Endothelial cell of umbilical vein (primary cell): Measurements from ENCODE around the gene SLC7A4. TPM values are rescaled to one million over a fixed set of nuclear protein-coding genes. Genes with fewer than 3 reads are reported as not detected.

Experiments
- BruUV-seq: library from RNA; stranded (reverse); fragments of 400-500 nt; replicated peaks from 2 replicates; lab custom pipeline; 2021; lab: Mats Ljungman, UMichigan
- CTCF ChIA-PET: fragments of 300-600, 350-600 bp; sonication (Branson Sonifier 250); formaldehyde crosslinking; loops from one replicate; lab custom pipeline; 2021; ENCODE audit warnings: antibody characterized with exemption, inconsistent platforms; lab: Charles Lee
- POLR2A ChIA-PET: fragments of 300-600, 350-600 bp; sonication (Branson Sonifier 250); formaldehyde crosslinking; loops from one replicate; lab custom pipeline; 2021; ENCODE audit warnings: antibody characterized with exemption, inconsistent platforms; lab: Charles Lee
- DNase-seq: peaks from one replicate; pipeline ENCODE4 v3.0.0-alpha.2; 2011; ENCODE audit warnings: low read depth, low spot score
- FAIRE-seq: peaks from 2 replicates; lab custom pipeline; 2011; peaks lifted over from hg19 to GRCh38; lab: Jason Lieb, UNC
- H2AFZ ChIP-seq: 2 replicates; pipeline ENCODE4 v1.6.0; 2012; ENCODE audit warnings: low read depth, low read length, control low read depth, inconsistent platforms
- H3K27ac ChIP-seq: 2 replicates; pipeline ENCODE4 v1.5.1; 2011; ENCODE audit warnings: low read depth, mild to moderate bottlenecking, control low read depth, low read length, moderate library complexity; ENCODE audit not compliant: insufficient read depth
- H3K27me3 ChIP-seq, 2 experiments: 2 replicates each; pipeline versions ENCODE4 v1.6.0 to v1.6.1; 2011; ENCODE audit warnings: low read length in 2 of 2, mixed read lengths in 1 of 2; ENCODE audit not compliant: control insufficient read depth in 2 of 2, insufficient read depth in 2 of 2
- H3K36me3 ChIP-seq, 2 experiments: 2 replicates in 1 of 2; 3 replicates in 1 of 2; pipeline ENCODE4 v1.5.1; 2011; ENCODE audit warnings: low read length in 2 of 2, mild to moderate bottlenecking in 1 of 2, moderate library complexity in 1 of 2; ENCODE audit not compliant: control insufficient read depth in 2 of 2, insufficient read depth in 2 of 2; ENCODE audit errors: extremely low read depth in 1 of 2
- H3K4me1 ChIP-seq: 3 replicates; pipeline ENCODE4 v1.5.1; 2011; ENCODE audit warnings: mild to moderate bottlenecking, low read length; ENCODE audit not compliant: control insufficient read depth, insufficient read depth; ENCODE audit errors: extremely low read depth
- H3K4me2 ChIP-seq: 2 replicates; pipeline ENCODE4 v1.6.1; 2011; ENCODE audit warnings: low read length, control low read depth, mixed read lengths; ENCODE audit not compliant: insufficient read depth
- H3K4me3 ChIP-seq, 3 experiments: fragments of 200-600 bp in 1 of 3; sonication (generic), shearing (Covaris generic) in 1 of 3; replicated peaks in 1 of 3; 2 replicates each; pipeline ENCODE4 v1.5.1; 2011 to 2016; ENCODE audit warnings: control low read depth in 3 of 3, low read length in 3 of 3, mild to moderate bottlenecking in 2 of 3, inconsistent platforms in 1 of 3, low read depth in 1 of 3, moderate library complexity in 1 of 3; ENCODE audit not compliant: insufficient read depth in 1 of 3
- H3K79me2 ChIP-seq: 2 replicates; pipeline ENCODE4 v1.6.0; 2012; ENCODE audit warnings: low read length, inconsistent platforms; ENCODE audit not compliant: control insufficient read depth, insufficient read depth
- H3K9ac ChIP-seq: replicated peaks from 2 replicates; pipeline ENCODE3; 2011; ENCODE audit warnings: low read length, control low read depth; ENCODE audit not compliant: insufficient read depth; ENCODE audit errors: extremely low read depth
- H3K9me1 ChIP-seq: replicated peaks from 3 replicates; pipeline ENCODE4 v1.6.0; 2011; ENCODE audit warnings: mild to moderate bottlenecking, low read length; ENCODE audit not compliant: control insufficient read depth, insufficient read depth; ENCODE audit errors: extremely low read depth
- H3K9me3 ChIP-seq: replicated peaks from 2 replicates; pipeline ENCODE4 v1.5.1; 2012; ENCODE audit warnings: low read length, inconsistent platforms; ENCODE audit not compliant: control insufficient read depth, insufficient read depth
- H4K20me1 ChIP-seq: replicated peaks from 2 replicates; pipeline ENCODE3; 2011; ENCODE audit warnings: mild to moderate bottlenecking, low read length; ENCODE audit not compliant: control insufficient read depth, insufficient read depth; ENCODE audit errors: extremely low read depth
- EZH2 ChIP-seq: IDR thresholded peaks from 2 replicates; pipeline ENCODE4 v1.6.1; 2012; ENCODE audit warnings: borderline replicate concordance, low read depth, mild to moderate bottlenecking, moderate library complexity, low read length, inconsistent platforms; ENCODE audit not compliant: severe bottlenecking
- FOS ChIP-seq: IDR thresholded peaks from 2 replicates; pipeline ENCODE4 v1.6.1; 2011; ENCODE audit warnings: mild to moderate bottlenecking, low read length, moderate library complexity, borderline replicate concordance; ENCODE audit not compliant: insufficient read depth
- GATA2 ChIP-seq: IDR thresholded peaks from 2 replicates; pipeline ENCODE4 v1.7.0; 2011; ENCODE audit warnings: low read depth, mild to moderate bottlenecking, moderate library complexity, mixed read lengths, low read length; ENCODE audit not compliant: insufficient read length, insufficient read depth
- JUN ChIP-seq: IDR thresholded peaks from 2 replicates; pipeline ENCODE4 v1.6.1; 2011; ENCODE audit warnings: borderline replicate concordance, low read depth; ENCODE audit not compliant: insufficient read length, insufficient read depth
- MYC ChIP-seq: IDR thresholded peaks from one replicate; pipeline ENCODE4 v1.6.1; 2011; ENCODE audit warnings: mild to moderate bottlenecking, low read depth, low read length
- POLR2A ChIP-seq: IDR thresholded peaks from 2 replicates; pipeline ENCODE4 v1.6.1; 2012; ENCODE audit warnings: low read depth, mild to moderate bottlenecking, control low read depth, low read length
- POLR2AphosphoS5 ChIP-seq: IDR thresholded peaks from 2 replicates; pipeline ENCODE4 v1.6.1; 2012; ENCODE audit warnings: low read depth, mild to moderate bottlenecking, control low read depth, low read length, moderate library complexity; ENCODE audit not compliant: insufficient read depth
- dilution Hi-C: fragments of 300-500 bp; cut with MboI; formaldehyde crosslinking; loops from one replicate; pipeline ENCODE4 v1.15.0; 2019; ENCODE audit warnings: low sequenced_read_pairs; ENCODE audit not compliant: extremely low pct_ligation_motif_present
- intact Hi-C: fragments of 100-400 bp; cut with micrococcal nuclease; formaldehyde crosslinking; loops from one replicate; pipeline ENCODE4 v1.10.0; 2022
- polyA plus RNA-seq, 4 experiments: library from polyadenylated mRNA; depleted of rRNA in 3 of 4; stranded (reverse) in 3 of 4; unstranded in 1 of 4; fragments of >200 nt; gene quantifications; 2 replicates each; pipeline versions ENCODE4 v1.2.1 to v1.2.3, GENCODE V29; 2011 to 2012; ENCODE audit warnings: missing spikeins in 1 of 4
- total RNA-seq: library from RNA; stranded (reverse); gene quantifications from 2 replicates; pipeline ENCODE4 v1.2.3, GENCODE V29; 2021
- TF ChIP-seq, protein P1 (sequence below): IDR thresholded peaks from 2 replicates; pipeline ENCODE4 v1.6.1; 2011; ENCODE audit not compliant: insufficient read depth, insufficient read length
- TF ChIP-seq, protein P2 (sequence below), 2 donors: IDR thresholded peaks; 1 replicate in 1 of 2; 2 replicates in 1 of 2; pipeline ENCODE4 v1.5.1; 2011; ENCODE audit warnings: low read length in 2 of 2, mild to moderate bottlenecking in 2 of 2, moderate library complexity in 2 of 2, control low read depth in 1 of 2, inconsistent platforms in 1 of 2, low read depth in 1 of 2; ENCODE audit not compliant: insufficient read depth in 1 of 2; ENCODE audit errors: extremely low read depth in 1 of 2

The SLC7A4 gene
- total and polyA plus RNA-seq, 2 donors (not counting 3 experiments of a cell fraction or from before 2014, with no cell fraction given) = not detected

DNA sequence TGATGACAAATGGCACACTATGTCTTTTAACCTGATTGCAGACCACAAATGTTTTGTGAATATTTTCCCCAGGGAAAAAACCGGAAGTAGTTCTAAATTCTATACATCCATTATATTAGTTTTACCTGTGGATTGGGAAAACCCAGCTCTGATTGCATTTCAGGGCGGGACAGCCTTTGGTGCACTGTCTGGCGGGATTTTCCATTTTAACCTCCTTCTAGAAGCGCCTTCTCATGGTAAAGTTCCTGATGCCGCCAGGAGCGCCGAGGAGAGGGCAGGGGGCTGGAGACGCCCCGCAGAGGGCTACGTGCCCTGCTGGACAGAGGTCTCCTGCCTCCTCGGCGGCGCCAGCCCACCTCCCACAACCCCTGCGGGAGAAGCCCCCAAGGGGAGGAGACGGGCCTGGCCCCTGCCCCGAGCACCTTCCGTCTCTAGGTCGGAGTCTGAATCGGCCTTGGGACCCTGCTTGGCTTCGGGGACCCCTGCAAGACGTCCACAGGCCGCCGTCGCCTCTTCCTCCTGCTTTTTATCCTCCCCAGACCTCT, 18.6 kb downstream of the SLC7A4 start:
- DNase-seq (no peak), FAIRE-seq (no peak)
- Histone ChIP-seq H3K4me2 (peak overlapping the region; percentile 73), H3K9me1 (no peaks in the 10 kb centered on the region), H3K27ac (peak overlapping the region; percentile 66), H3K9ac (peak overlapping the region; percentile 69), H3K79me2 (no peaks in the 10 kb centered on the region), H3K9me3 (no peaks in the 10 kb centered on the region), H4K20me1 (no peaks in the 10 kb centered on the region), H3K27me3 (no peaks in the 10 kb centered on the region), H3K36me3 (no peaks in the 10 kb centered on the region), H3K4me3 (peak overlapping the region; percentile 12 to 47 (median 43)), H2AFZ (peak overlapping the region; percentile 85), H3K4me1 (peaks cover 13% of the 10 kb centered on the region)
- BruUV-seq = no TSS peak
- intact Hi-C loops (loop anchor here (1.0 to 2.0 kb wide), 3 partner anchors 11 to 31 kb away; partner anchors contain the start of genes LRRC74B, LZTR1 and THAP7), dilution Hi-C loops (no loop called here)
- POLR2A ChIA-PET = no interaction called here
- CTCF ChIA-PET = interaction anchor here (1.4 to 1.8 kb wide), 2 partner anchors 11 to 128 kb away, joined by 5 to 6 read pairs; partner anchors contain the start of gene THAP7
- TF ChIP-seq GATA2 (no peak), FOS (no peak), EZH2 (no peak), POLR2AphosphoS5 (no peak), POLR2A (no peak), JUN (no peak), MYC (no peak)
- TF ChIP-seq, protein P1, sequence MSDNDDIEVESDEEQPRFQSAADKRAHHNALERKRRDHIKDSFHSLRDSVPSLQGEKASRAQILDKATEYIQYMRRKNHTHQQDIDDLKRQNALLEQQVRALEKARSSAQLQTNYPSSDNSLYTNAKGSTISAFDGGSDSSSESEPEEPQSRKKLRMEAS = no peak
- TF ChIP-seq, protein P2, sequence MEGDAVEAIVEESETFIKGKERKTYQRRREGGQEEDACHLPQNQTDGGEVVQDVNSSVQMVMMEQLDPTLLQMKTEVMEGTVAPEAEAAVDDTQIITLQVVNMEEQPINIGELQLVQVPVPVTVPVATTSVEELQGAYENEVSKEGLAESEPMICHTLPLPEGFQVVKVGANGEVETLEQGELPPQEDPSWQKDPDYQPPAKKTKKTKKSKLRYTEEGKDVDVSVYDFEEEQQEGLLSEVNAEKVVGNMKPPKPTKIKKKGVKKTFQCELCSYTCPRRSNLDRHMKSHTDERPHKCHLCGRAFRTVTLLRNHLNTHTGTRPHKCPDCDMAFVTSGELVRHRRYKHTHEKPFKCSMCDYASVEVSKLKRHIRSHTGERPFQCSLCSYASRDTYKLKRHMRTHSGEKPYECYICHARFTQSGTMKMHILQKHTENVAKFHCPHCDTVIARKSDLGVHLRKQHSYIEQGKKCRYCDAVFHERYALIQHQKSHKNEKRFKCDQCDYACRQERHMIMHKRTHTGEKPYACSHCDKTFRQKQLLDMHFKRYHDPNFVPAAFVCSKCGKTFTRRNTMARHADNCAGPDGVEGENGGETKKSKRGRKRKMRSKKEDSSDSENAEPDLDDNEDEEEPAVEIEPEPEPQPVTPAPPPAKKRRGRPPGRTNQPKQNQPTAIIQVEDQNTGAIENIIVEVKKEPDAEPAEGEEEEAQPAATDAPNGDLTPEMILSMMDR (IDR thresholded peaks at IDR 0.05; ENCODE audit: extremely low read depth in 1 of 2, insufficient read depth in 1 of 2, low read depth in 1 of 2, low read length in 2 of 2) = no peak
